Measurements from ENCODE around the gene CMTM6.
"Not testable (repeated sequence)": the region's sequence is repeated elsewhere in the genome, so short reads cannot be mapped to it uniquely, and the experiment has no call there.

- TF ChIP-seq, protein P1, sequence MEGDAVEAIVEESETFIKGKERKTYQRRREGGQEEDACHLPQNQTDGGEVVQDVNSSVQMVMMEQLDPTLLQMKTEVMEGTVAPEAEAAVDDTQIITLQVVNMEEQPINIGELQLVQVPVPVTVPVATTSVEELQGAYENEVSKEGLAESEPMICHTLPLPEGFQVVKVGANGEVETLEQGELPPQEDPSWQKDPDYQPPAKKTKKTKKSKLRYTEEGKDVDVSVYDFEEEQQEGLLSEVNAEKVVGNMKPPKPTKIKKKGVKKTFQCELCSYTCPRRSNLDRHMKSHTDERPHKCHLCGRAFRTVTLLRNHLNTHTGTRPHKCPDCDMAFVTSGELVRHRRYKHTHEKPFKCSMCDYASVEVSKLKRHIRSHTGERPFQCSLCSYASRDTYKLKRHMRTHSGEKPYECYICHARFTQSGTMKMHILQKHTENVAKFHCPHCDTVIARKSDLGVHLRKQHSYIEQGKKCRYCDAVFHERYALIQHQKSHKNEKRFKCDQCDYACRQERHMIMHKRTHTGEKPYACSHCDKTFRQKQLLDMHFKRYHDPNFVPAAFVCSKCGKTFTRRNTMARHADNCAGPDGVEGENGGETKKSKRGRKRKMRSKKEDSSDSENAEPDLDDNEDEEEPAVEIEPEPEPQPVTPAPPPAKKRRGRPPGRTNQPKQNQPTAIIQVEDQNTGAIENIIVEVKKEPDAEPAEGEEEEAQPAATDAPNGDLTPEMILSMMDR (IDR thresholded peaks at IDR 0.05; ENCODE audit: low read length) = not testable (repeated sequence)
- TF ChIP-seq EZH2 (IDR thresholded peaks at IDR 0.05; ENCODE audit: borderline replicate concordance, low read length) = not testable (repeated sequence)
Observed at GRCh38 chr3:32462191-32462986, 40.3 kb downstream of the CMTM6 start.
